Ishikawa (cell line): ENCODE measurements around the gene TADA2A.

Experiments used
- CEBPB ChIP-seq: IDR thresholded peaks from 2 replicates; pipeline ENCODE4 v1.6.1; 2012
- CREB1 ChIP-seq: IDR thresholded peaks from 2 replicates; pipeline ENCODE4 v1.6.1; 2012; ENCODE audit warnings: low read depth
- EGR1 ChIP-seq: IDR thresholded peaks from 2 replicates; pipeline ENCODE4 v1.6.1; 2012
- EP300 ChIP-seq: IDR thresholded peaks from 2 replicates; pipeline ENCODE4 v1.6.1; 2012; ENCODE audit warnings: borderline replicate concordance
- FOXM1 ChIP-seq: IDR thresholded peaks from 2 replicates; pipeline ENCODE4 v1.6.1; 2012; ENCODE audit warnings: low read depth, borderline replicate concordance
- MAX ChIP-seq: IDR thresholded peaks from 2 replicates; pipeline ENCODE4 v1.6.1; 2012
- NFIC ChIP-seq: IDR thresholded peaks from 2 replicates; pipeline ENCODE4 v1.6.1; 2012
- RAD21 ChIP-seq: IDR thresholded peaks from 2 replicates; pipeline ENCODE4 v1.6.1; 2012; ENCODE audit warnings: low read depth
- REST ChIP-seq: IDR thresholded peaks from 2 replicates; pipeline ENCODE4 v1.6.1; 2012; ENCODE audit warnings: low read depth, mild to moderate bottlenecking
- TAF1 ChIP-seq: IDR thresholded peaks from 2 replicates; pipeline ENCODE4 v1.6.1; 2012; ENCODE audit warnings: low read depth, mild to moderate bottlenecking
- TCF12 ChIP-seq: IDR thresholded peaks from 2 replicates; pipeline ENCODE4 v1.6.1; 2012; ENCODE audit warnings: low read depth
- TEAD4 ChIP-seq: IDR thresholded peaks from 2 replicates; pipeline ENCODE4 v1.6.1; 2012
- USF1 ChIP-seq: IDR thresholded peaks from 2 replicates; pipeline ENCODE4 v1.6.1; 2012
- YY1 ChIP-seq: IDR thresholded peaks from 2 replicates; pipeline ENCODE4 v1.6.1; 2012; ENCODE audit warnings: low read depth
- ZBTB7A ChIP-seq: IDR thresholded peaks from 2 replicates; pipeline ENCODE4 v1.6.1; 2012; ENCODE audit warnings: low read depth

TADA2A gene

GRCh38 chr17:37440424-37440823 lies 33.7 kb downstream of the TADA2A start:
- TF ChIP-seq TAF1, result no peak
- no peak for TF ChIP-seq YY1
- no peak for TF ChIP-seq ZBTB7A
- TF ChIP-seq MAX, result no peak
- TF ChIP-seq FOXM1, result no peak
- TF ChIP-seq NFIC, result no peak
- TF ChIP-seq CEBPB, result no peak
- no peak for TF ChIP-seq TEAD4
- TF ChIP-seq TCF12, result no peak
- TF ChIP-seq USF1, result no peak
- TF ChIP-seq RAD21, result no peak

GRCh38 chr17:37446027-37446426 lies 39.3 kb downstream of the TADA2A start:
- peak; percentile 66 for TF ChIP-seq TEAD4
- no peak for TF ChIP-seq TAF1
- TF ChIP-seq FOXM1, result peak; percentile 55; the same call in 1 of the 2 replicates
- no peak for TF ChIP-seq USF1
- TF ChIP-seq ZBTB7A, result no peak
- peak; percentile 59; the same call in 1 of the 2 replicates for TF ChIP-seq MAX
- peak; percentile 75 for TF ChIP-seq TCF12
- no peak for TF ChIP-seq EGR1
- 0 out of 2 replicates have a peak, but pooled peaks have one; percentile 50 for TF ChIP-seq YY1
- TF ChIP-seq NFIC, result peak; percentile 76
- peak; percentile 82; the same call in 1 of the 2 replicates for TF ChIP-seq EP300
- peak; percentile 44; the same call in 1 of the 2 replicates for TF ChIP-seq CREB1

- TF ChIP-seq NFIC (no peak), TEAD4 (no peak), RAD21 (no peak), FOXM1 (no peak), MAX (no peak), CEBPB (no peak), REST (no peak), EP300 (no peak), CREB1 (no peak), YY1 (no peak)
Observed at GRCh38 chr17:37447641-37448040, 41.0 kb downstream of the TADA2A start.

GRCh38 chr17:37450112-37450511 lies 43.4 kb downstream of the TADA2A start:
- peak; percentile 57 for TF ChIP-seq USF1
- TF ChIP-seq ZBTB7A, result no peak

- TF ChIP-seq EP300 (no peak), ZBTB7A (no peak), USF1 (no peak), RAD21 (no peak), TEAD4 (no peak), FOXM1 (no peak), EGR1 (no peak), TCF12 (no peak)
Observed at GRCh38 chr17:37458805-37459204, 52.1 kb downstream of the TADA2A start.

GRCh38 chr17:37461668-37462067 lies 55.0 kb downstream of the TADA2A start:
- no peak for TF ChIP-seq TEAD4
- no peak for TF ChIP-seq RAD21
- no peak for TF ChIP-seq NFIC
- no peak for TF ChIP-seq ZBTB7A
- TF ChIP-seq YY1, result no peak
- TF ChIP-seq EP300, result no peak
- TF ChIP-seq CREB1, result no peak
- no peak for TF ChIP-seq TCF12

GRCh38 chr17:37462492-37462891 lies 55.8 kb downstream of the TADA2A start:
- TF ChIP-seq TAF1 (no peak), CEBPB (no peak)

- TF ChIP-seq TAF1 (no peak), EGR1 (no peak), RAD21 (no peak), ZBTB7A (no peak), YY1 (no peak), USF1 (no peak), FOXM1 (no peak), MAX (no peak), EP300 (no peak)
Observed at GRCh38 chr17:37463039-37463438, 56.4 kb downstream of the TADA2A start.
